ENCODE data around the gene PLPP2.

The PLPP2 gene

DNA sequence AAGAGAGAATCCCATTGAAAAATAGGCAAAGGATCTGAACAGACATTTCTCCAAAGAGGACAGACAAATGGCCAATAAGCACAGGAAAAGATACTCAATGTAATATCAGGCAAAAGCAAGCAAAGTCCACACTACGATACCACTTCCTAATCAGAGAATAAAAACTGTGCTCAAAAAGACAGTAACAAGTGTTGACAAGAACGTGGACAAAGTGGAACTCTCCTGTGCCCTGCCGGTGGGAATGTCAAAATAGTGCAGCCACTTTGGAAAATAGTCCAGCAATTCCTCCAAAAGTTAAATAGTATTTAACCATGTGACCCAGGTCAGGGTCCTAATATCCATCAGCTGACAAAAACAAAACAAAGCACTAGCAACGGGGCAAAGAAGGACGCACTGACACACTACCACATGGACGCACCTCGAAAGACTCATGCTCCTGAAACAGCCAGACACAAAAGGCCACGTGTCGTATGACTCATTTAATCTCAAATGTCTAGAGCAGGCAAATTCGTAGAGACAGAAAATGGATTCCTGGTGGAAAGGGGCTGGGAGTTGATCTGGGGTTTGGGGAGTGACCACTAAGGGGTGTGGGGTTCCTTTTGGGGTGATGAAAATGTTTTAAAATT, 48.2 kb upstream of the PLPP2 start:
- Histone ChIP-seq H3K36me3 (ENCODE audit: control insufficient read depth in 2 of 2, insufficient read depth in 1 of 2, low read length in 2 of 2) (peaks cover 0 to 44% of the 10 kb centered on the region in 2 experiments; a peak in 2 of 3 replicates), H3K27ac (ENCODE audit: extremely low read depth, low read depth, low read length) (no peak overlapping the region), H3K4me1 (ENCODE audit: control insufficient read depth, insufficient read depth, low read length) (no peaks in the 10 kb centered on the region), H3K4me3 (ENCODE audit: low read depth, low read length) (no peak overlapping the region), H3K9me3 (ENCODE audit: control insufficient read depth, insufficient read depth, low read depth, low read length) (no peaks in the 10 kb centered on the region)
- TF ChIP-seq ZNF133 (tag by site-specific recombination; IDR thresholded peaks at IDR 0.05): 0 out of 2 replicates have a peak, but pooled peaks have one; percentile 19
- TF ChIP-seq ZNF132 (tag by site-specific recombination; IDR thresholded peaks at IDR 0.05; ENCODE audit: borderline replicate concordance): no peak
- POLR2A ChIA-PET: no interaction called here
- CTCF ChIA-PET: no interaction called here

DNA sequence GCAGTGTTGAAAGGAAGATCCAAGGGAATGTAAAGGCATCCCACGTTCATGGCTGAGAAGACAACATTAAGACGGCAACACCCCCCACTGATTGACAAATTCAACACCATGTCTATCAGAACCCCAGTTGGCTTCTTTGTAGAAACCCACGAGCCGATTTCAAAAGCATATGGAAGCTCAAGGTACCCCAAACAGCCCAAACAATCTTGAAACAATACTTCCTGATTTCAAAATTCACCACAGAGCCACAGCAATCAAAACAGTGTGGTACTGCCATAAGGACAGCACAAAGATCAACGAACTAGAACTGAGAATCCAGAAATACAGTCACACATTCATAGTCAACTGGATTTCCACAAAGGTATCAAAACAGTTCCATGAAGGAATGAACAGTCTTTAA, 47.2 kb upstream of the PLPP2 start:
- ChIA-PET CTCF (no interaction called here), POLR2A (no interaction called here)
- H3K9me3 ChIP-seq (ENCODE audit: control insufficient read depth, insufficient read depth, low read depth, low read length): no peaks in the 10 kb centered on the region
- H3K4me3 ChIP-seq (ENCODE audit: low read depth, low read length): no peak overlapping the region
- TF ChIP-seq GLIS1 (tag by site-specific recombination; IDR thresholded peaks at IDR 0.05): no peak
- TF ChIP-seq ZNF274 (IDR thresholded peaks at IDR 0.05; ENCODE audit: low read length): no peak
- TF ChIP-seq ZNF274 (tag by site-specific recombination; IDR thresholded peaks at IDR 0.05; ENCODE audit: borderline replicate concordance): no peak
- TF ChIP-seq ZNF239 (tag by site-specific recombination; IDR thresholded peaks at IDR 0.05): no peak
- TF ChIP-seq ZNF558 (tag by site-specific recombination; IDR thresholded peaks at IDR 0.05): no peak
- no peak for TF ChIP-seq ZNF585B (tag by site-specific recombination; IDR thresholded peaks at IDR 0.05)
- TF ChIP-seq ZNF654 (tag by site-specific recombination; IDR thresholded peaks at IDR 0.05; ENCODE audit: low read depth): no peak
- no peak for TF ChIP-seq ZNF324 (tag by site-specific recombination; IDR thresholded peaks at IDR 0.05)
- TF ChIP-seq PRDM1 (tag by site-specific recombination; IDR thresholded peaks at IDR 0.05): no peak
- TF ChIP-seq, protein P1, sequence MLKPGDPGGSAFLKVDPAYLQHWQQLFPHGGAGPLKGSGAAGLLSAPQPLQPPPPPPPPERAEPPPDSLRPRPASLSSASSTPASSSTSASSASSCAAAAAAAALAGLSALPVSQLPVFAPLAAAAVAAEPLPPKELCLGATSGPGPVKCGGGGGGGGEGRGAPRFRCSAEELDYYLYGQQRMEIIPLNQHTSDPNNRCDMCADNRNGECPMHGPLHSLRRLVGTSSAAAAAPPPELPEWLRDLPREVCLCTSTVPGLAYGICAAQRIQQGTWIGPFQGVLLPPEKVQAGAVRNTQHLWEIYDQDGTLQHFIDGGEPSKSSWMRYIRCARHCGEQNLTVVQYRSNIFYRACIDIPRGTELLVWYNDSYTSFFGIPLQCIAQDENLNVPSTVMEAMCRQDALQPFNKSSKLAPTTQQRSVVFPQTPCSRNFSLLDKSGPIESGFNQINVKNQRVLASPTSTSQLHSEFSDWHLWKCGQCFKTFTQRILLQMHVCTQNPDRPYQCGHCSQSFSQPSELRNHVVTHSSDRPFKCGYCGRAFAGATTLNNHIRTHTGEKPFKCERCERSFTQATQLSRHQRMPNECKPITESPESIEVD (tag by site-specific recombination; IDR thresholded peaks at IDR 0.05): no peak
- TF ChIP-seq ZNF776 (tag by site-specific recombination; IDR thresholded peaks at IDR 0.05; ENCODE audit: borderline replicate concordance): no peak
- TF ChIP-seq, protein P2, sequence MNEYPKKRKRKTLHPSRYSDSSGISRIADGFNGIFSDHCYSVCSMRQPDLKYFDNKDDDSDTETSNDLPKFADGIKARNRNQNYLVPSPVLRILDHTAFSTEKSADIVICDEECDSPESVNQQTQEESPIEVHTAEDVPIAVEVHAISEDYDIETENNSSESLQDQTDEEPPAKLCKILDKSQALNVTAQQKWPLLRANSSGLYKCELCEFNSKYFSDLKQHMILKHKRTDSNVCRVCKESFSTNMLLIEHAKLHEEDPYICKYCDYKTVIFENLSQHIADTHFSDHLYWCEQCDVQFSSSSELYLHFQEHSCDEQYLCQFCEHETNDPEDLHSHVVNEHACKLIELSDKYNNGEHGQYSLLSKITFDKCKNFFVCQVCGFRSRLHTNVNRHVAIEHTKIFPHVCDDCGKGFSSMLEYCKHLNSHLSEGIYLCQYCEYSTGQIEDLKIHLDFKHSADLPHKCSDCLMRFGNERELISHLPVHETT (tag by site-specific recombination; IDR thresholded peaks at IDR 0.05): no peak
- TF ChIP-seq, protein P3, sequence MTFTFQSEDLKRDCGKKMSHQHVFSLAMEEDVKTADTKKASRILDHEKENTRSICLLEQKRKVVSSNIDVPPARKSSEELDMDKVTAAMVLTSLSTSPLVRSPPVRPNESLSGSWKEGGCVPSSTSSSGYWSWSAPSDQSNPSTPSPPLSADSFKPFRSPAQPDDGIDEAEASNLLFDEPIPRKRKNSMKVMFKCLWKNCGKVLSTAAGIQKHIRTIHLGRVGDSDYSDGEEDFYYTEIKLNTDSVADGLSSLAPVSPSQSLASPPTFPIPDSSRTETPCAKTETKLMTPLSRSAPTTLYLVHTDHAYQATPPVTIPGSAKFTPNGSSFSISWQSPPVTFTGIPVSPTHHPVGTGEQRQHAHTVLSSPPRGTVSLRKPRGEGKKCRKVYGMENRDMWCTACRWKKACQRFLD (tag by site-specific recombination; IDR thresholded peaks at IDR 0.05): no peak
- TF ChIP-seq ZNF133 (tag by site-specific recombination; IDR thresholded peaks at IDR 0.05): no peak
- TF ChIP-seq, protein P4, sequence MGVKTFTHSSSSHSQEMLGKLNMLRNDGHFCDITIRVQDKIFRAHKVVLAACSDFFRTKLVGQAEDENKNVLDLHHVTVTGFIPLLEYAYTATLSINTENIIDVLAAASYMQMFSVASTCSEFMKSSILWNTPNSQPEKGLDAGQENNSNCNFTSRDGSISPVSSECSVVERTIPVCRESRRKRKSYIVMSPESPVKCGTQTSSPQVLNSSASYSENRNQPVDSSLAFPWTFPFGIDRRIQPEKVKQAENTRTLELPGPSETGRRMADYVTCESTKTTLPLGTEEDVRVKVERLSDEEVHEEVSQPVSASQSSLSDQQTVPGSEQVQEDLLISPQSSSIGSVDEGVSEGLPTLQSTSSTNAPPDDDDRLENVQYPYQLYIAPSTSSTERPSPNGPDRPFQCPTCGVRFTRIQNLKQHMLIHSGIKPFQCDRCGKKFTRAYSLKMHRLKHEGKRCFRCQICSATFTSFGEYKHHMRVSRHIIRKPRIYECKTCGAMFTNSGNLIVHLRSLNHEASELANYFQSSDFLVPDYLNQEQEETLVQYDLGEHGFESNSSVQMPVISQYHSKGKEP (tag by site-specific recombination; IDR thresholded peaks at IDR 0.05): no peak
- no peak for TF ChIP-seq OVOL3 (tag by site-specific recombination; IDR thresholded peaks at IDR 0.05)
- TF ChIP-seq ZNF16 (tag by site-specific recombination; IDR thresholded peaks at IDR 0.05; ENCODE audit: low read depth): no peak
- TF ChIP-seq, protein P5, sequence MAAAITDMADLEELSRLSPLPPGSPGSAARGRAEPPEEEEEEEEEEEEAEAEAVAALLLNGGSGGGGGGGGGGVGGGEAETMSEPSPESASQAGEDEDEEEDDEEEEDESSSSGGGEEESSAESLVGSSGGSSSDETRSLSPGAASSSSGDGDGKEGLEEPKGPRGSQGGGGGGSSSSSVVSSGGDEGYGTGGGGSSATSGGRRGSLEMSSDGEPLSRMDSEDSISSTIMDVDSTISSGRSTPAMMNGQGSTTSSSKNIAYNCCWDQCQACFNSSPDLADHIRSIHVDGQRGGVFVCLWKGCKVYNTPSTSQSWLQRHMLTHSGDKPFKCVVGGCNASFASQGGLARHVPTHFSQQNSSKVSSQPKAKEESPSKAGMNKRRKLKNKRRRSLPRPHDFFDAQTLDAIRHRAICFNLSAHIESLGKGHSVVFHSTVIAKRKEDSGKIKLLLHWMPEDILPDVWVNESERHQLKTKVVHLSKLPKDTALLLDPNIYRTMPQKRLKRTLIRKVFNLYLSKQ (tag by site-specific recombination; IDR thresholded peaks at IDR 0.05; ENCODE audit: borderline replicate concordance): no peak
- TF ChIP-seq, protein P6, sequence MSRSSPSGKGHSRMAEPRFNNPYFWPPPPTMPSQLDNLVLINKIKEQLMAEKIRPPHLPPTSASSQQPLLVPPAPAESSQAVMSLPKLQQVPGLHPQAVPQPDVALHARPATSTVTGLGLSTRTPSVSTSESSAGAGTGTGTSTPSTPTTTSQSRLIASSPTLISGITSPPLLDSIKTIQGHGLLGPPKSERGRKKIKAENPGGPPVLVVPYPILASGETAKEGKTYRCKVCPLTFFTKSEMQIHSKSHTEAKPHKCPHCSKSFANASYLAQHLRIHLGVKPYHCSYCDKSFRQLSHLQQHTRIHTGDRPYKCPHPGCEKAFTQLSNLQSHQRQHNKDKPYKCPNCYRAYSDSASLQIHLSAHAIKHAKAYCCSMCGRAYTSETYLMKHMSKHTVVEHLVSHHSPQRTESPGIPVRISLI (tag by site-specific recombination; IDR thresholded peaks at IDR 0.05): no peak
- TF ChIP-seq ZNF529 (tag by site-specific recombination; IDR thresholded peaks at IDR 0.05; ENCODE audit: insufficient replicate concordance): no peak
- TF ChIP-seq, protein P7, sequence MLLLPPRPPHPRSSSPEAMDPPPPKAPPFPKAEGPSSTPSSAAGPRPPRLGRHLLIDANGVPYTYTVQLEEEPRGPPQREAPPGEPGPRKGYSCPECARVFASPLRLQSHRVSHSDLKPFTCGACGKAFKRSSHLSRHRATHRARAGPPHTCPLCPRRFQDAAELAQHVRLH (tag by site-specific recombination; IDR thresholded peaks at IDR 0.05): no peak
- no peaks in the 10 kb centered on the region for H3K4me1 ChIP-seq (ENCODE audit: control insufficient read depth, insufficient read depth, low read length)
- peaks cover 0 to 50% of the 10 kb centered on the region in 2 experiments; a peak in 2 of 3 replicates for H3K36me3 ChIP-seq (ENCODE audit: control insufficient read depth in 2 of 2, insufficient read depth in 1 of 2, low read length in 2 of 2)
- no peak overlapping the region for H3K27ac ChIP-seq (ENCODE audit: extremely low read depth, low read depth, low read length)
